KOPT-K1 (cell line): ENCODE results near the gene TUBA1B.
"Not testable (repeated sequence)": the region's sequence is repeated elsewhere in the genome, so short reads cannot be mapped to it uniquely, and the experiment has no call there.

Experiments
- H3K27ac ChIP-seq: fragments of 200-600 bp; sonication (generic); 2 replicates; pipeline ENCODE4 v1.5.1; 2016; ENCODE audit warnings: antibody characterized with exemption, mild to moderate bottlenecking, low read depth, low read length; ENCODE audit not compliant: poor library complexity, severe bottlenecking
- H3K36me3 ChIP-seq: fragments of 200-600 bp; sonication (generic); 2 replicates; pipeline ENCODE4 v1.5.1; 2017; ENCODE audit warnings: antibody characterized with exemption, mild to moderate bottlenecking, low read length, moderate library complexity; ENCODE audit not compliant: insufficient read depth
- H3K9me3 ChIP-seq: fragments of 200-600 bp; sonication (generic); 2 replicates; pipeline ENCODE4 v1.5.1; 2017; ENCODE audit warnings: antibody characterized with exemption, low read length, mild to moderate bottlenecking; ENCODE audit not compliant: insufficient read depth, poor library complexity, severe bottlenecking

The TUBA1B gene

GRCh38 chr12:49131051-49131893 is at the start of gene TUBA1B:
Gene TUBA1B (minus strand): TSS chr12:49131395. CDS start chr12:49131300, 95 bp downstream.
- no peaks in the 10 kb centered on the region for H3K9me3 ChIP-seq
- H3K27ac ChIP-seq = peak within 1 kb of the TSS; percentile 100
- peaks cover 44% of the 10 kb centered on the region for H3K36me3 ChIP-seq

- no peaks in the 10 kb centered on the region for H3K36me3 ChIP-seq
- peaks cover 16% of the 10 kb centered on the region for H3K9me3 ChIP-seq
These were observed 43.0 kb upstream of the TUBA1B start for GRCh38 chr12:49174218-49174617.

GRCh38 chr12:49170924-49171323 is 39.7 kb upstream of the TUBA1B start:
- H3K9me3 ChIP-seq = no peaks in the 10 kb centered on the region
- no peaks in the 10 kb centered on the region for H3K36me3 ChIP-seq
- no peak overlapping the region for H3K27ac ChIP-seq

More at GRCh38 chr12:49174218-49174617, 43.0 kb upstream of the TUBA1B start:
- no peak overlapping the region for H3K27ac ChIP-seq

GRCh38 chr12:49165114-49165513 is 33.9 kb upstream of the TUBA1B start:
- H3K36me3 ChIP-seq = no peaks in the 10 kb centered on the region

GRCh38 chr12:49161901-49162300 is 30.7 kb upstream of the TUBA1B start:
- not testable (repeated sequence) for H3K36me3 ChIP-seq, H3K27ac ChIP-seq

More at GRCh38 chr12:49165114-49165513, 33.9 kb upstream of the TUBA1B start:
- Histone ChIP-seq H3K27ac (no peak overlapping the region), H3K9me3 (no peaks in the 10 kb centered on the region)

GRCh38 chr12:49161092-49161795 is 30.0 kb upstream of the TUBA1B start:
- Histone ChIP-seq H3K9me3 (no peaks in the 10 kb centered on the region), H3K36me3 (no peaks in the 10 kb centered on the region), H3K27ac (no peak overlapping the region)

More at GRCh38 chr12:49161901-49162300, 30.7 kb upstream of the TUBA1B start:
- H3K9me3 ChIP-seq = not testable (repeated sequence)

GRCh38 chr12:49160399-49160798 is 29.2 kb upstream of the TUBA1B start:
- Histone ChIP-seq H3K27ac (no peak overlapping the region), H3K36me3 (no peaks in the 10 kb centered on the region)

GRCh38 chr12:49154221-49154620 is 23.0 kb upstream of the TUBA1B start:
- H3K27ac ChIP-seq = no peak overlapping the region
- no peaks in the 10 kb centered on the region for H3K36me3 ChIP-seq
- H3K9me3 ChIP-seq = no peaks in the 10 kb centered on the region

More at GRCh38 chr12:49160399-49160798, 29.2 kb upstream of the TUBA1B start:
- no peaks in the 10 kb centered on the region for H3K9me3 ChIP-seq

GRCh38 chr12:49147384-49147783 is 16.2 kb upstream of the TUBA1B start:
- no peak overlapping the region for H3K27ac ChIP-seq
- H3K36me3 ChIP-seq = no peaks in the 10 kb centered on the region
- no peaks in the 10 kb centered on the region for H3K9me3 ChIP-seq

GRCh38 chr12:49146406-49146805 is 15.2 kb upstream of the TUBA1B start:
- Histone ChIP-seq H3K27ac (no peak overlapping the region), H3K9me3 (no peaks in the 10 kb centered on the region), H3K36me3 (no peaks in the 10 kb centered on the region)

- H3K9me3 ChIP-seq = no peaks in the 10 kb centered on the region
These were observed 13.2 kb upstream of the TUBA1B start for GRCh38 chr12:49144384-49144783.

GRCh38 chr12:49138999-49139398 is 7.8 kb upstream of the TUBA1B start:
- H3K27ac ChIP-seq = no peak overlapping the region
- H3K36me3 ChIP-seq = no peaks in the 10 kb centered on the region
- H3K9me3 ChIP-seq = no peaks in the 10 kb centered on the region

More at GRCh38 chr12:49144384-49144783, 13.2 kb upstream of the TUBA1B start:
- no peaks in the 10 kb centered on the region for H3K36me3 ChIP-seq
- H3K27ac ChIP-seq = no peak overlapping the region

- Histone ChIP-seq H3K9me3 (no peaks in the 10 kb centered on the region), H3K27ac (no peak overlapping the region), H3K36me3 (no peaks in the 10 kb centered on the region)
These were observed 7.4 kb upstream of the TUBA1B start for GRCh38 chr12:49138587-49138986.

GRCh38 chr12:49137476-49137875 is 6.3 kb upstream of the TUBA1B start:
- H3K36me3 ChIP-seq = no peaks in the 10 kb centered on the region
- no peaks in the 10 kb centered on the region for H3K9me3 ChIP-seq
- no peak overlapping the region for H3K27ac ChIP-seq

GRCh38 chr12:49136997-49137396 is 5.8 kb upstream of the TUBA1B start:
- not testable (repeated sequence) for H3K9me3 ChIP-seq, H3K36me3 ChIP-seq, H3K27ac ChIP-seq
